Uterus (tissue), 4 donors: ENCODE results near the gene MSI2. TPM values are rescaled to one million over a fixed set of nuclear protein-coding genes. Genes with fewer than 3 reads are reported as not detected.

ENCODE experiments used
- DNase-seq, 2 donors: peaks; one replicate each; pipeline ENCODE4 v3.0.0-alpha.2; 2019 to 2020
- H3K27ac ChIP-seq, 2 donors: fragments of 200-600 bp; sonication (generic); 1 replicate in 1 of 2; 2 replicates in 1 of 2; pipeline ENCODE4 v1.5.1; 2016 to 2018
- H3K27me3 ChIP-seq, 2 donors: fragments of 200-600 bp; sonication (generic); one replicate each; pipeline ENCODE4 v1.5.1; 2018 to 2019; ENCODE audit warnings: control low read depth in 1 of 2
- H3K36me3 ChIP-seq, 2 donors: fragments of 200-600 bp; sonication (generic); one replicate each; pipeline ENCODE4 v1.5.1; 2019; ENCODE audit warnings: control low read depth in 1 of 2
- H3K4me1 ChIP-seq, 2 donors: fragments of 200-600 bp; sonication (generic); one replicate each; pipeline ENCODE4 v1.5.1; 2018 to 2019; ENCODE audit warnings: control low read depth in 1 of 2
- H3K4me3 ChIP-seq, 2 donors: fragments of 200-600 bp; sonication (generic); 1 replicate in 1 of 2; 2 replicates in 1 of 2; pipeline ENCODE4 v1.5.1; 2018 to 2019; ENCODE audit warnings: mild to moderate bottlenecking in 1 of 2
- H3K9me3 ChIP-seq, 2 donors: fragments of 200-600 bp; sonication (generic); one replicate each; pipeline ENCODE4 v1.5.1; 2019; ENCODE audit warnings: control low read depth in 1 of 2
- CTCF ChIP-seq, 4 experiments: fragments of 200-600 bp in 2 of 4; fragments of 450-650 bp in 2 of 4; sonication (generic) in 2 of 4; IDR thresholded peaks; one replicate each; pipeline ENCODE4 v1.5.1; 2016 to 2019; ENCODE audit warnings: antibody characterized with exemption in 4 of 4, mild to moderate bottlenecking in 2 of 4, moderate library complexity in 1 of 4
- POLR2A ChIP-seq, 2 donors: fragments of 450-650 bp; IDR thresholded peaks; one replicate each; pipeline ENCODE4 v1.6.1; 2016; ENCODE audit warnings: antibody characterized with exemption in 2 of 2, mild to moderate bottlenecking in 1 of 2, moderate library complexity in 1 of 2
- intact Hi-C: fragments of 100-400 bp; cut with DNase I; formaldehyde crosslinking; loops from one replicate; pipeline ENCODE4 v1.15.1; 2023; ENCODE audit warnings: low total_unique reads
- total RNA-seq, 4 donors: library from RNA; depleted of rRNA in 3 of 4; stranded (reverse); fragments of >200 nt in 3 of 4; gene quantifications; one replicate each; pipeline versions ENCODE4 v1.1.0 to v1.2.4, GENCODE V29; 2014 to 2023
- donor health status: DM: yes; HTN: yes; CAD: no.

Gene MSI2
- total RNA-seq, 4 donors from 2014 or later: 13.2 to 60.8 (median 44.5) TPM

- no peaks in the 10 kb centered on the region for H3K4me1 ChIP-seq
Measured at GRCh38 chr17:57317079-57317478, 60.8 kb downstream of the MSI2 start.

DNA sequence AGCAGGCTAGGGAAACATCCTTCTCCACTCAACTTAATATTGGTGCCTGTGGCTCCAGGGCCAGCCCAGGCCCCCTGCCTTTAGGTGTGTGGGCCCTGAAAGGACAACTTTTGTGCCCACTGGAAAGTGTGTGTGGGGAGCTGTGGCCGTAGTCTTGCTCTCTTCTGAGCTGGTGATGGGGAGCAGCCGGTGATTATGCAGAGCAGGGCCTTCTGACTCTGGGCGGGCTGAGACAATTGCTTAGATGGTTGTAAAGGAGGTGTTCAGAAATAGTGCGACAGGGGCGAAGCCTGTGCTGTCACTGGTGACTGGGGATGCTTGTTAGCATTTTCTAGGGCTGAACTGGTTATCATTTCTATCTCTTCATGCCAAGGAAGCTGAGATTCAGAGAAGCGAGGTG, 62.6 kb downstream of the MSI2 start:
- TF ChIP-seq POLR2A (IDR thresholded peaks at IDR 0.05) (no peak), CTCF (IDR thresholded peaks at IDR 0.05) (no peak)
- intact Hi-C loops: no loop called here

More at GRCh38 chr17:57317079-57317478, 60.8 kb downstream of the MSI2 start:
- DNase-seq: no peak
- H3K27me3 ChIP-seq: no peaks in the 10 kb centered on the region
- H3K9me3 ChIP-seq: no peaks in the 10 kb centered on the region
- intact Hi-C loops: no loop called here
- no peak overlapping the region for H3K27ac ChIP-seq
- no peak overlapping the region for H3K4me3 ChIP-seq
- no peak for TF ChIP-seq POLR2A (IDR thresholded peaks at IDR 0.05)
- no peak for TF ChIP-seq CTCF (IDR thresholded peaks at IDR 0.05)
- no peaks in the 10 kb centered on the region for H3K36me3 ChIP-seq

GRCh38 chr17:57319806-57320205, 63.5 kb downstream of the MSI2 start:
- Histone ChIP-seq H3K27ac (no peak overlapping the region), H3K36me3 (no peaks in the 10 kb centered on the region), H3K4me3 (no peak overlapping the region), H3K4me1 (no peaks in the 10 kb centered on the region), H3K27me3 (no peaks in the 10 kb centered on the region), H3K9me3 (no peaks in the 10 kb centered on the region)
- TF ChIP-seq POLR2A (IDR thresholded peaks at IDR 0.05): no peak
- no peak for TF ChIP-seq CTCF (IDR thresholded peaks at IDR 0.05)
- DNase-seq: no peak
- intact Hi-C loops: no loop called here

More for the DNA sequence above, 62.6 kb downstream of the MSI2 start:
- Histone ChIP-seq H3K27ac (no peak overlapping the region), H3K27me3 (no peaks in the 10 kb centered on the region), H3K36me3 (no peaks in the 10 kb centered on the region), H3K9me3 (no peaks in the 10 kb centered on the region), H3K4me1 (no peaks in the 10 kb centered on the region), H3K4me3 (no peak overlapping the region)
- DNase-seq: no peak

GRCh38 chr17:57323391-57323790, 67.1 kb downstream of the MSI2 start:
- no peak for TF ChIP-seq POLR2A (IDR thresholded peaks at IDR 0.05)
- intact Hi-C loops: no loop called here

GRCh38 chr17:57324060-57324459, 67.7 kb downstream of the MSI2 start:
- no peaks in the 10 kb centered on the region for H3K27me3 ChIP-seq
- no peak overlapping the region for H3K4me3 ChIP-seq
- H3K36me3 ChIP-seq: no peaks in the 10 kb centered on the region
- no peak for DNase-seq
- no peak overlapping the region for H3K27ac ChIP-seq
- intact Hi-C loops: no loop called here
- H3K4me1 ChIP-seq: no peaks in the 10 kb centered on the region
- TF ChIP-seq CTCF (IDR thresholded peaks at IDR 0.05) (no peak), POLR2A (IDR thresholded peaks at IDR 0.05) (no peak)
- no peaks in the 10 kb centered on the region for H3K9me3 ChIP-seq

More at GRCh38 chr17:57323391-57323790, 67.1 kb downstream of the MSI2 start:
- Histone ChIP-seq H3K36me3 (no peaks in the 10 kb centered on the region), H3K27me3 (no peaks in the 10 kb centered on the region), H3K4me3 (no peak overlapping the region), H3K9me3 (no peaks in the 10 kb centered on the region), H3K27ac (no peak overlapping the region), H3K4me1 (no peaks in the 10 kb centered on the region)
- no peak for DNase-seq

DNA sequence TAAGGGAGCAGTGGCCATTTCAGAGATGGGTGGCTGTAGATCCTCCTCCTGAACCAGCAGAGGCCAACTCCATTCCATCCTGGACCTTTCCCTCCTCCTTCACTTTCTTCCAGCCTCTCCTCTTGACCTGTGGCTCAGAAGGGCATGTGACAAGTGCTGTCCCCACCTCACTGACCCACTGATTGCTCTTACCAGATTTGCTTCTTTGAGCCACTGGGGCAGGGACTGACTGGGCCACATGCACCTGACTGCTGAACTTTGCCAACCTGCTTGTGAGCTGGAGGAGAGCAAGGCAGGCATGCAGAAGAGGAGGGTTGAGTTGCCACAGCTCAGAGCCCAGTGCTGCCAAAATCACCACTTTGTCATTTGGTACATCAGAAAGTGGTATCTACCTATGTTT, 68.3 kb downstream of the MSI2 start:
- Histone ChIP-seq H3K27me3 (no peaks in the 10 kb centered on the region), H3K4me1 (no peaks in the 10 kb centered on the region), H3K27ac (no peak overlapping the region), H3K4me3 (no peak overlapping the region), H3K36me3 (no peaks in the 10 kb centered on the region), H3K9me3 (no peaks in the 10 kb centered on the region)
- DNase-seq: no peak
- TF ChIP-seq CTCF (IDR thresholded peaks at IDR 0.05): no peak
- TF ChIP-seq POLR2A (IDR thresholded peaks at IDR 0.05): no peak
- intact Hi-C loops: no loop called here
